Caco-2 (cell line): ENCODE measurements around the gene HIVEP1. TPM values are rescaled to one million over a fixed set of nuclear protein-coding genes. Genes with fewer than 3 reads are reported as not detected.

Source experiments
- BruUV-seq: library from RNA; stranded (reverse); fragments of 400-500 nt; replicated peaks from 2 replicates; lab custom pipeline; 2021; lab: Mats Ljungman, UMichigan
- CTCF ChIA-PET: fragments of 300-600 bp; sonication (Branson Sonifier 250); formaldehyde crosslinking; loops from one replicate; lab custom pipeline; 2022; ENCODE audit warnings: antibody characterized with exemption; lab: Charles Lee
- POLR2A ChIA-PET: fragments of 300-600 bp; sonication (Branson Sonifier 250); formaldehyde crosslinking; loops from one replicate; lab custom pipeline; 2022; ENCODE audit warnings: antibody characterized with exemption; lab: Charles Lee
- DNase-seq, 2 experiments: peaks; one replicate each; pipeline versions ENCODE4 v3.0.0 to v3.0.0-alpha.2; 2020 to 2022
- H3K27me3 ChIP-seq: replicated peaks from 2 replicates; pipeline ENCODE4 v1.6.0; 2011; ENCODE audit warnings: low read length; ENCODE audit not compliant: control insufficient read depth, insufficient read depth
- H3K36me3 ChIP-seq: 2 replicates; pipeline ENCODE4 v1.5.1; 2011; ENCODE audit warnings: low read length; ENCODE audit not compliant: control insufficient read depth, insufficient read depth
- H3K4me1 ChIP-seq: fragments of 250-450 bp; sonication (Bioruptor Pico); 2 replicates; pipeline ENCODE4 v1.5.1; 2020; ENCODE audit warnings: mild to moderate bottlenecking
- H3K4me3 ChIP-seq: 2 replicates; pipeline ENCODE4 v1.5.1; 2011; ENCODE audit warnings: low read depth, mild to moderate bottlenecking, control low read depth, low read length
- H3K9me3 ChIP-seq: fragments of 250-450 bp; sonication (Bioruptor Pico); 2 replicates; pipeline ENCODE4 v1.5.1; 2020; ENCODE audit warnings: mild to moderate bottlenecking, moderate library complexity
- H3K27ac Mint-ChIP-seq: one replicate; pipeline ENCODE4 v1.8.0; 2022; ENCODE audit warnings: mixed read lengths; ENCODE audit not compliant: unreplicated experiment
- H3K27me3 Mint-ChIP-seq: one replicate; pipeline ENCODE4 v1.8.0; 2022; ENCODE audit warnings: mixed read lengths; ENCODE audit not compliant: insufficient read depth, unreplicated experiment
- H3K36me3 Mint-ChIP-seq: one replicate; pipeline ENCODE4 v1.8.0; 2022; ENCODE audit warnings: mild to moderate bottlenecking, mixed read lengths; ENCODE audit not compliant: insufficient read depth, unreplicated experiment
- H3K4me1 Mint-ChIP-seq: one replicate; pipeline ENCODE4 v1.8.0; 2022; ENCODE audit warnings: low read depth, mixed read lengths; ENCODE audit not compliant: unreplicated experiment
- H3K4me3 Mint-ChIP-seq: one replicate; pipeline ENCODE4 v1.8.0; 2022; ENCODE audit warnings: mild to moderate bottlenecking, moderate library complexity, mixed read lengths; ENCODE audit not compliant: unreplicated experiment
- H3K9me3 Mint-ChIP-seq: one replicate; pipeline ENCODE4 v1.8.0; 2022; ENCODE audit warnings: mixed read lengths; ENCODE audit not compliant: unreplicated experiment
- CTCF ChIP-seq, 2 experiments: fragments of 200-600 bp in 1 of 2; IDR thresholded peaks; 1 replicate in 1 of 2; 2 replicates in 1 of 2; pipeline versions ENCODE4 v1.5.1 to v1.8.0; 2011 to 2022; ENCODE audit warnings: antibody characterized with exemption in 1 of 2, control low read depth in 1 of 2, inconsistent platforms in 1 of 2, low read depth in 1 of 2, low read length in 1 of 2, mild to moderate bottlenecking in 1 of 2, moderate library complexity in 1 of 2; ENCODE audit not compliant: insufficient read depth in 1 of 2, severe bottlenecking in 1 of 2, unreplicated experiment in 1 of 2
- intact Hi-C: fragments of 100-400 bp; cut with micrococcal nuclease; formaldehyde crosslinking; loops from one replicate; pipeline ENCODE4 v1.10.0; 2022; ENCODE audit not compliant: unreplicated experiment
- total RNA-seq: library from RNA; stranded (reverse); gene quantifications from 2 replicates; pipeline ENCODE4 v1.2.3, GENCODE V29; 2022

Gene HIVEP1
- total RNA-seq, 1 experiment from 2014 or later, result 22.8 TPM

- Mint-ChIP-seq H3K27ac (no peak overlapping the region), H3K36me3 (peaks cover 9% of the 10 kb centered on the region), H3K4me1 (no peaks in the 10 kb centered on the region), H3K4me3 (no peak overlapping the region), H3K27me3 (no peaks in the 10 kb centered on the region), H3K9me3 (no peaks in the 10 kb centered on the region)
- TF ChIP-seq CTCF (IDR thresholded peaks at IDR 0.05; ENCODE audit: insufficient read depth in 1 of 2, low read depth in 1 of 2, low read length in 1 of 2, severe bottlenecking in 1 of 2, unreplicated experiment in 1 of 2), result no peak
- BruUV-seq, result no TSS peak
- Histone ChIP-seq H3K36me3 (no peaks in the 10 kb centered on the region), H3K9me3 (no peaks in the 10 kb centered on the region), H3K27me3 (no peaks in the 10 kb centered on the region), H3K4me1 (no peaks in the 10 kb centered on the region), H3K4me3 (no peak overlapping the region)
- ChIA-PET CTCF (no interaction called here), POLR2A (no interaction called here)
- DNase-seq, result no peak
- intact Hi-C loops, result loop anchor here (1.0 to 10.0 kb wide), 3 partner anchors 139 to 565 kb away; no protein-coding TSS in a partner anchor
Measured at GRCh38 chr6:12149944-12150510, 137.9 kb downstream of the HIVEP1 start.

- TF ChIP-seq CTCF (IDR thresholded peaks at IDR 0.05; ENCODE audit: insufficient read depth in 1 of 2, low read depth in 1 of 2, low read length in 1 of 2, severe bottlenecking in 1 of 2, unreplicated experiment in 1 of 2), result peak; percentile 79 to 86
- Mint-ChIP-seq H3K9me3 (no peaks in the 10 kb centered on the region), H3K36me3 (peaks cover 9% of the 10 kb centered on the region), H3K4me1 (no peaks in the 10 kb centered on the region), H3K4me3 (no peak overlapping the region), H3K27ac (no peak overlapping the region), H3K27me3 (no peaks in the 10 kb centered on the region)
- BruUV-seq, result no TSS peak
- POLR2A ChIA-PET, result no interaction called here
- CTCF ChIA-PET, result no interaction called here
- no peak overlapping the region for H3K4me3 ChIP-seq
- intact Hi-C loops, result loop anchor here (1.0 to 10.0 kb wide), 4 partner anchors 83 to 566 kb away; no protein-coding TSS in a partner anchor
- no peaks in the 10 kb centered on the region for H3K36me3 ChIP-seq
- peak; percentile 52 to 71 for DNase-seq
- H3K9me3 ChIP-seq, result no peaks in the 10 kb centered on the region
- H3K4me1 ChIP-seq, result no peaks in the 10 kb centered on the region
- H3K27me3 ChIP-seq, result no peaks in the 10 kb centered on the region
Measured at GRCh38 chr6:12150812-12151432, 138.8 kb downstream of the HIVEP1 start.

- no peak for TF ChIP-seq CTCF (IDR thresholded peaks at IDR 0.05; ENCODE audit: insufficient read depth in 1 of 2, low read depth in 1 of 2, low read length in 1 of 2, severe bottlenecking in 1 of 2, unreplicated experiment in 1 of 2)
- no peaks in the 10 kb centered on the region for H3K4me1 Mint-ChIP-seq
- no TSS peak for BruUV-seq
- H3K4me3 Mint-ChIP-seq, result no peak overlapping the region
- no peak overlapping the region for H3K27ac Mint-ChIP-seq
- H3K4me3 ChIP-seq, result no peak overlapping the region
- H3K27me3 ChIP-seq, result no peaks in the 10 kb centered on the region
- no peaks in the 10 kb centered on the region for H3K9me3 ChIP-seq
- no peaks in the 10 kb centered on the region for H3K27me3 Mint-ChIP-seq
- POLR2A ChIA-PET, result no interaction called here
- intact Hi-C loops, result loop anchor here (1.0 to 10.0 kb wide), 2 partner anchors 83 to 567 kb away; no protein-coding TSS in a partner anchor
- no peaks in the 10 kb centered on the region for H3K4me1 ChIP-seq
- H3K36me3 ChIP-seq, result no peaks in the 10 kb centered on the region
- H3K9me3 Mint-ChIP-seq, result no peaks in the 10 kb centered on the region
- H3K36me3 Mint-ChIP-seq, result peaks cover 9% of the 10 kb centered on the region
- CTCF ChIA-PET, result no interaction called here
- DNase-seq, result no peak
Measured at GRCh38 chr6:12151433-12151820, 139.3 kb downstream of the HIVEP1 start.
